Coronary artery (tissue), 2 donors: ENCODE data around the gene PPIP5K2.

ENCODE experiments used
- DNase-seq: peaks from one replicate; pipeline ENCODE4 v3.0.0-alpha.2; 2017; ENCODE audit warnings: low spot score
- H3K27ac ChIP-seq, 2 donors: fragments of 200-600 bp; sonication (generic); one replicate each; pipeline ENCODE4 v1.5.1; 2016 to 2019
- H3K4me3 ChIP-seq: fragments of 200-600 bp; sonication (generic); 2 replicates; pipeline ENCODE4 v1.5.1; 2016; ENCODE audit warnings: mild to moderate bottlenecking, moderate library complexity
- TF ChIP-seq, protein P1 (sequence below): fragments of 200-600 bp; sonication (generic); IDR thresholded peaks from one replicate; pipeline ENCODE4 v1.5.1; 2019; ENCODE audit warnings: antibody characterized with exemption

Gene PPIP5K2

DNA sequence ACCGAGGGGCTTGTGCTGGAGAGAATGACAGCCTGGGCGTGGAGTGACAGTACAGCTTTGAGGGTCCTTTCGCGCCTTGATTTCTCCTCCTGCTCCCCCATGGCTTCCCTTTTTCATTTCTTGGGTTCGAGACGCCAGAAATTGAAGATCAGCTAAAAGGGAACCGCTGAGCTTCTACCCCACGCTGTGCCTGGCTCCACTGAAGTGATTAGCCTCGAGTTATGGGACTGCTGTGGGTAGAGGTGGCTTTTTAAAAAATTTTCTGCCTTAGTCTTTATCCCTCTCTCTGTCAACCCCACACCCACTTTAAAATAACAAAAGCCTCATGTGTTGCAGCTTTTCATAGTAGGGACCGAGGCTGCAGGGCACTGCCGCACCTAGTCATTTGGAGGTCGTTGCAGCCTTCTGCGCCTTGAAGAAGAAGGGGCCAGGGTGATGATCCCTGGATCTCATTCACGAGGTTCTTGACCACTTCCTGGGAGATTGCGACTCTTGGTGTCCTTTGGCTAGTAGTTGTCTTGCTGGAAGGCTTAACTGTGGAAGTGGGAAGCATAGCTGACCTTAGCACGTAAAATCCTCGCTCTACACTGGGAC lies 603 bp downstream of the PPIP5K2 start:
- TF ChIP-seq, protein P1, sequence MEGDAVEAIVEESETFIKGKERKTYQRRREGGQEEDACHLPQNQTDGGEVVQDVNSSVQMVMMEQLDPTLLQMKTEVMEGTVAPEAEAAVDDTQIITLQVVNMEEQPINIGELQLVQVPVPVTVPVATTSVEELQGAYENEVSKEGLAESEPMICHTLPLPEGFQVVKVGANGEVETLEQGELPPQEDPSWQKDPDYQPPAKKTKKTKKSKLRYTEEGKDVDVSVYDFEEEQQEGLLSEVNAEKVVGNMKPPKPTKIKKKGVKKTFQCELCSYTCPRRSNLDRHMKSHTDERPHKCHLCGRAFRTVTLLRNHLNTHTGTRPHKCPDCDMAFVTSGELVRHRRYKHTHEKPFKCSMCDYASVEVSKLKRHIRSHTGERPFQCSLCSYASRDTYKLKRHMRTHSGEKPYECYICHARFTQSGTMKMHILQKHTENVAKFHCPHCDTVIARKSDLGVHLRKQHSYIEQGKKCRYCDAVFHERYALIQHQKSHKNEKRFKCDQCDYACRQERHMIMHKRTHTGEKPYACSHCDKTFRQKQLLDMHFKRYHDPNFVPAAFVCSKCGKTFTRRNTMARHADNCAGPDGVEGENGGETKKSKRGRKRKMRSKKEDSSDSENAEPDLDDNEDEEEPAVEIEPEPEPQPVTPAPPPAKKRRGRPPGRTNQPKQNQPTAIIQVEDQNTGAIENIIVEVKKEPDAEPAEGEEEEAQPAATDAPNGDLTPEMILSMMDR = no peak
- Histone ChIP-seq H3K27ac (peak overlapping the region; percentile 82 to 89), H3K4me3 (peak overlapping the region; percentile 92)
- no peak for DNase-seq

DNA sequence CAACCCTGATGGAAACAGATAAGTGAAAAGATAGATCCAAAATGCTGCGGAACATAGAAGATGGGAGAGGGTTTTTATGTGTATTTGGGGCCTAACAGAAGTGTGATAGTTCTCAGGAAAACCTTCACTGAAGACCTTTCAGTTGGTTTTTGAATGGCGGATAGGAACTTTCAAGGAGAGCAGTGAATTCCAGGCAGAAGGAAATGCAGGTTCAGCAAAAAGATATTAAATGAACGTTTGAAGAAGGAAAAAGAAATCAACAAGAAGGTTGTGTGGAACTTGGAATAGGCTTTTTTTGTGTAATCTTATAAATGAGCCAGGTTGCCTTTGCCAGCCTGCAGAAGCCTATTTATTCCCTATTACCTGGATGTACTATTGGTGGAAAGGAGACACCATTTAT lies 2.1 kb downstream of the PPIP5K2 start:
- Histone ChIP-seq H3K27ac (no peak overlapping the region), H3K4me3 (peak overlapping the region; percentile 92)
- DNase-seq = no peak
- TF ChIP-seq, protein P1 = no peak

DNA sequence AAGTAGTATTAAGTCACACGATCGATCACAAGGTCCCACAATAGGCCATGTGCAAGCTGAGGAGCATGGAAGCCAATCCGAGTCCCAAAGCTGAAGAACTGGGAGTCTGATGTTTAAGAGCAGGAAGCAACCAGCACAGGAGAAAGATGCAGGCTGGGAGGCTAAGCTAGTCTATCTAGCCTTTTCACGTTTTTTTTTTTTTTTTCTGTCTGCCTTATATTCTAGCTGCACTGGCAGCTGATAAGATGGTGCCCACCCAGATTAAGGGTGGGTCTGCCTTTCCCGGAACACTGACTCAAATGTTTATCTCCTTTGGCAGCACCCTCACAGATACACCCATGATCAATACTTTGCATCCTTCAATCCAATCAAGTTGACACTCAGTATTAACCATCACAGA lies 6.5 kb downstream of the PPIP5K2 start:
- TF ChIP-seq, protein P1 = no peak
- no peak overlapping the region for H3K27ac ChIP-seq
- no peak for DNase-seq
- no peak overlapping the region for H3K4me3 ChIP-seq

DNA sequence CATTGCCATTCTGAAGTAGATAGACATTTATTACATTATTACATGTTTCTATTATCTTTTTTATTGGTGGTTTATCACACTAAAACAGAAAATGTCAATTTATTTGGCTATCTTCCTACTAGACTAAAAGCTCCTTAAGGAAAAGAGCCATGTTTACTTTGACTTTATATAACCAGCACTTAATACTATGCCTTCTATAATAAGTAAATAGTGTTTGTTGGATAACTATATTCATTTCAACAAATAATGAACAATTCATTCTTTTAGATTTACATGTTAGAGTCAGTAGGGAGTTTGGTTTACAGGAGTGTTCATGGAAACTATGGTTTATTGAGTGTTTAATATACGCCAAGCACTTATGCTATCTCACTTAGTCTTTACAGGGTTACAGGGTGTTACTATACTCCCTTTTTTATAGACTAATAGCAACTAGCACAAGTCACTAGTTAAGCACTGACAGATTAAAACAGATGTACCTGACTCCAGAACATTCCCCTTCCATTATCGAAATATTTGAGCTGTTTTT lies 7.3 kb downstream of the PPIP5K2 start:
- Histone ChIP-seq H3K27ac (no peak overlapping the region), H3K4me3 (no peak overlapping the region)
- DNase-seq = no peak
- TF ChIP-seq, protein P1 = no peak

DNA sequence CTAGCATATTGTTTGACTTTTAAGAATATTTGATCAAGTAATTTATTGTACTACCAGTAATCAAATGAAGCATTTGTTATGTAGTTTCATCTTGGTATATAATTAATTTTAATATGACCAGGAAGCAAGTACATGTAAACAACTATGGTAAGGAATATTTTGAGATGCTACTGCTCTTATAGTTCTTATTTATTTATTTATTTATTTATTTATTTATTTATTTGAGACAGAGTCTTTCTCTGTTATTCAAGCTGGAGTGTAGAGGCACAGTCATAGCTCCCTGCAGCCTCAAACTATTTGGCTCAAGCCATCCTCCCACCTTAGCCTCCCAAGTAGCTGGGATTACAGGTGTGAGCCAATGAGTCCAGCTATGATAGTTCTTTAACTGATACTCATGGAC lies 8.1 kb downstream of the PPIP5K2 start:
- TF ChIP-seq, protein P1 = no peak
- Histone ChIP-seq H3K27ac (no peak overlapping the region), H3K4me3 (no peak overlapping the region)
- no peak for DNase-seq

DNA sequence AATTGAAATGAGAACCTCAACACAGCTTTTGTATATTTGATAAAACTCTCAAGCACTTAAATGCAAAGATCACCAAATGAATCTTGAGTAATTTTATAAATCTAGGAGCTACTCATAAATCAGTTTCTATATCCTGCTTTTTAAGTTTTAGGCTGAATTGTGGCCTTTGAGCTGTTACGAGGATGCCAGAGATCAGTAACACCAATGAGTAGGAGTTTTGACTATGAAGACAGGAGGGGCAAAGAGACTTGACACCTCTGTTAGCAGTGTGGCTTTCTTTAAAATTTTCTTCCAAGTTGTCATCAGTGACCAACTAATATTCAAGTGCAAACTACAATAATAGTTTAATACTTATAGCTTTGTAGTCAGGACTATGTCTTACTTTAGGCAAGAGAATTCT lies 12.6 kb downstream of the PPIP5K2 start:
- DNase-seq = no peak
- TF ChIP-seq, protein P1 = no peak
- Histone ChIP-seq H3K27ac (peak overlapping the region in 1 of 2 donors; percentile 20), H3K4me3 (peak overlapping the region; percentile 26)

DNA sequence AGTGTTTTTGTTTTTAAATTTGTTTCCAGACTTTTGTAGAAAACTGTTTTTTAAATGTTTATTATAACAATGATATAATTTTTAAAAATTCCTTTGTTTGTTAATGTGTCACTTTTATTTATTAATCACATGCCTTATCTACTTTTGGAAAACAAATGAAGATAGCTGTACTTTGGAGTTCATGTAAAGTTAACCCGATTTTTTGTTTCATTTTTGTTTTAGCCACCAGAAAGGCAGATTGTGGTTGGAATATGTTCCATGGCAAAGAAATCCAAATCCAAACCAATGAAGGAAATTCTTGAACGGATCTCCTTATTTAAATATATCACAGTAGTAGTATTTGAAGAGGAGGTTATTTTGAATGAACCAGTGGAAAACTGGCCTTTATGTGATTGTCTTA lies 13.1 kb downstream of the PPIP5K2 start:
- no peak for DNase-seq
- TF ChIP-seq, protein P1 = no peak
- Histone ChIP-seq H3K27ac (no peak overlapping the region), H3K4me3 (peak overlapping the region; percentile 26)
